Fibroblast of mammary gland (primary cell): ENCODE data around the gene HSPA5.

Experiments used
- DNase-seq: peaks from one replicate; pipeline ENCODE4 v3.0.0-alpha.2; 2010; ENCODE audit warnings: low read depth
- H3K4me3 ChIP-seq: 2 replicates; pipeline ENCODE4 v1.5.1; 2011; ENCODE audit warnings: low read depth, mild to moderate bottlenecking, low read length, moderate library complexity; ENCODE audit not compliant: control insufficient read depth
- CTCF ChIP-seq: conservative IDR thresholded peaks from 2 replicates; pipeline ENCODE4 v1.5.1; 2011; ENCODE audit warnings: low read depth, low read length, inconsistent platforms; ENCODE audit not compliant: control insufficient read depth, insufficient read depth

HSPA5 gene

GRCh38 chr9:125258832-125259534 lies 17.8 kb upstream of the HSPA5 start:
- DNase-seq = no peak
- H3K4me3 ChIP-seq = no peak overlapping the region
- TF ChIP-seq CTCF = no peak

GRCh38 chr9:125258160-125258785 lies 17.1 kb upstream of the HSPA5 start:
- DNase-seq = no peak
- no peak overlapping the region for H3K4me3 ChIP-seq
- no peak for TF ChIP-seq CTCF

GRCh38 chr9:125255781-125256391 lies 14.7 kb upstream of the HSPA5 start:
- TF ChIP-seq CTCF = peak; percentile 31
- no peak for DNase-seq
- H3K4me3 ChIP-seq = no peak overlapping the region

GRCh38 chr9:125254231-125254630 lies 13.1 kb upstream of the HSPA5 start:
- TF ChIP-seq CTCF = no peak
- DNase-seq = no peak
- H3K4me3 ChIP-seq = no peak overlapping the region

DNA sequence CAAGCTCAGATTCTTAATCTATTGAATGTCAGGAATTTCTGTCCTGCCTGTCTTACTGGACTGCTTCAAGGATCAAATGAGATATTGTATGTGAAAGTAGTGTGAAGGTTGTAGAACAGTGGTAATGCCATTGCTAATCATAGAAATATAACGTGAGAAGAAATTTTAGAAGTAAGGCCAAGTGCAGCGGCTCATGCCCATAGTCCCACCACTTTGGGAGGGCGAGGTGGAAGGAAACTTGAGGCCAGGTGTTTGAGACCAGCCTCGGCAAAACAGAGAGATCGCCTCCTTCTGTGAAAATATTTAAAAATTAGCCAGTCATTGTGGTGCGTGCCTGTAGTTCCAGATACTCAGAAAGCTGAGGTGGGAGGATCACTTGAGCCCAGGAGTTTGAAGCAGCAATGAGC lies 5.1 kb upstream of the HSPA5 start:
- no peak overlapping the region for H3K4me3 ChIP-seq
- TF ChIP-seq CTCF = no peak
- DNase-seq = no peak

GRCh38 chr9:125243792-125244260 lies 2.7 kb upstream of the HSPA5 start:
- no peak for TF ChIP-seq CTCF
- H3K4me3 ChIP-seq = no peak overlapping the region
- DNase-seq = no peak
